Measurements from ENCODE around the gene CKAP2. TPM values are rescaled to one million over a fixed set of nuclear protein-coding genes. Genes with fewer than 3 reads are reported as not detected.

CKAP2 gene
- polyA plus RNA-seq, 4 donors, result 48.2 to 59.1 (median 52.5) TPM

Other genes with a start within 250 kb of the CKAP2 start
- gene THSD1, start 49.3 kb upstream of the CKAP2 start, polyA plus RNA-seq (ENCODE audit: insufficient read length in 4 of 4), result 1 to 10 TPM; 6.4 to 8.3 (median 7.9) TPM
- 10 to 100 TPM; 46.6 to 71.2 (median 52.8) TPM for gene VPS36, start 4.8 kb upstream of the CKAP2 start, polyA plus RNA-seq (ENCODE audit: insufficient read length in 4 of 4)
- gene HNRNPA1L2, start 187.0 kb downstream of the CKAP2 start, polyA plus RNA-seq (ENCODE audit: insufficient read length in 4 of 4), result 10 to 100 TPM; 20.1 to 25.8 (median 21.4) TPM
- gene SUGT1, start 197.4 kb downstream of the CKAP2 start, polyA plus RNA-seq (ENCODE audit: insufficient read length in 4 of 4), result 10 to 100 TPM; 47.5 to 62.5 (median 51.3) TPM